HG03139 (cell line): ENCODE data around the gene AQR.
"Not testable (repeated sequence)": the region's sequence is repeated elsewhere in the genome, so short reads cannot be mapped to it uniquely, and the experiment has no call there.

Experiments used
- ATAC-seq: cut with Tn5 transposase; IDR thresholded peaks from one replicate; pipeline ENCODE4 v1.9.1; 2021; ENCODE audit not compliant: unreplicated experiment

Gene AQR

DNA sequence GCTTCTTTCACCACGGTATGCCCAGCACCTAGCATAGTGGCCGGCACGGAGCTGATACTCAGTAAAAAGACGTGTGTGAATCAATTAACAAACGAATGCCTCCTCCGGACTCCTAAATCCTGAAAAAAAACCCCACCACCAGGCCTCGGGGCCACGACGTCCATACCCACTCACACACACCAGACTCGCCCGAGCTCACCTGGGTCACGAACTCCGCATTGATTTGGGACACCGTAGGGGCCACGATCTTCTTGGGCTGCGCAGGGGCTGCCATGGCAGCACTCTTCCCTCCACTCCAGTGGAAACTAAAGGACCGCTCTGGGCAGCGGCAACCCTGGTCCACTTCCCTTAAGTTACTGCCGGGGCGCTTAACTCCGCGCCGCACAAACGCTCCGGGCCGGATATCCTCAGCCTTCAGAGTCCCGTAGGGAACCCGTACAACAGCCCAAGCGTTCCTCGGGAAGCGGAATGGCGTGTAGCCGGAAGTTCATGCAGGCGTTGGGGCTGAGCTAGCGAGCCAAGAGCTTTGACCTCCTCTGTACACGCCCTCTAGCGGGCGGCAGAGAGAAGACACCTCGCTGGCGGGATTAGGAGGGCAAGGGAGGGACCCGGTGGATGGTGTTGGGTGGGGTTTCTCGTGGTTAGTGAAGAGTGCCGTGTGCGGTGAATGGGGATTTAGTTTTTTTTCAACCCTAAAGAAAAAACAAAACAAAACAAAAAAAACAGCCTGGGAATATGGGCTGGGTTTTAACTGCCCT is at the start of gene AQR:
AQR (minus strand) TSS at position 403 of the 758 bp plus-strand sequence; CDS start at position 274, 129 bp downstream.
- ATAC-seq = peak; percentile 93

DNA sequence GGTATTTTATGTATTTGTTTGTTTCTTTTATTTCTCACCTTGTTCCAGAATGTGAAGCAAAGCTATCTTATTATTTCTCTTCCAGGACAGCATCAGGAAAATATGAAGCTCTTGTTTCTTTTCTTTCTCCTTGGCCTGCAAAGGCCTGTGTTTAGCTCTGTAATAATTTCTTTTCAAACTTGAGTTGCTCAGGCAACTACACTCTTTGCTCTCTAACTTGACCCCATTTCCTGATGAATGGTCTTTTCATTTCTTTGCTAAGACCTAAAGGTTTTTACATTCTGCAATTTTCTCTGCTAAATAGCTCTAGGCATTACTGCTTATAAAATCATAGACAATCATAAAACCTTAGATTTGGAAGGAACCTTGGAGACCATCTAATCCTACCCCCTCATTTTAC is 44.7 kb upstream of the AQR start:
- no peak for ATAC-seq

DNA sequence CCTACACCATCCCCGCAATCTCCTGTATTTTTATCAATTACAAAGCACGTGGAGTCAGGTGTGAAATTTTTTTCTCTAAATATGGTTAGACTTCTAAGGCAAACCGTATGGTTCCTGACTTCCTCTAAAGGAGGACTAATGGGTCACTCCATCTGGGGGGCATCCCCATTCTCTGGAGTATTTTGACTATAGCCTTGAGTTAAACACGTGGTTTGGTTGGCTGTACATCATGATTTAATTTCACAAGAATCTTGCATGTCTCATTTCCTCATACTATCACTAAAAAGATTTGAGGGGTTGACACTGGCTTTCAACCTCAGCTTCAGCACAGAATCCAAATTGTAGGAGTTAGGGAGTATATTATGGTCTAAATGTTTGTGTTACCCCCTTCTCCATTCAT is 43.8 kb upstream of the AQR start:
- ATAC-seq = no peak

DNA sequence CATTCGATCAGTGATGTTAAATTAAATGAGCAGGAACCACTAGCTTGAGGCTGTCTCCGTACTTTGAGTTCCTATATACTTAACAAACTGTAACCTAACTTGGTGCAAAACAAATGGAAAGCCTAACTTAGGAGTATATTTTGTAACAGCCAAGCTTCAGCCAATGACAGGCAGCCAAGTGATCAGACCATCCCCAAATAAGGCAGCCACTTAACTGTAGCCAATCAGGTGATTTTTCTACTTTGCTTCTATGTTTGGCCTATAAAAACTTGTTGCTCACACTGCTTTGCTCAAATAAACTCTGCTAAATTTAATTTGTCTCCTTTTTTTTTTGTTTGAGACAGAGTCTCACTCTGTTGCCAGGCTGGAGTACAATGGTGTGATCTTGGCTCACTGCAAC is 37.9 kb upstream of the AQR start:
- no peak for ATAC-seq

DNA sequence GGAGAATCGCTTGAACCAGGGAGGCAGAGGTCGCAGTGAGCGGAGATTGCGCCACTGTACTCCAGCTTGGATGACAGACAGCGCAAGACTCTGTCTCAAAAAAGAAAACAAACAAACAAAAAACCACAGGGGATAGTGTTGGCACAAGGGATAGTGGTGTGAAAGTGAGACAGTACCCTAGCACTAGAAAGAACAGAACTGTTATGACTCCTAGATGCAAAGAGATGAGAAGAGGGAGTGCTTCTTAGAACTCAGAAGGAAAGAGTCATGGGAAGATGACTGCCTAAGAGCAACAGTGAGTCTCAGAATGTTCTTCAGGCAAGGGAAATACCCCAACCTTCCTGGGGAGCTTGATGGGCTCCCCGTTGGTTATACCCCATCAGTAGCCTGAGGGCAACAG is 36.4 kb upstream of the AQR start:
- ATAC-seq = no peak

DNA sequence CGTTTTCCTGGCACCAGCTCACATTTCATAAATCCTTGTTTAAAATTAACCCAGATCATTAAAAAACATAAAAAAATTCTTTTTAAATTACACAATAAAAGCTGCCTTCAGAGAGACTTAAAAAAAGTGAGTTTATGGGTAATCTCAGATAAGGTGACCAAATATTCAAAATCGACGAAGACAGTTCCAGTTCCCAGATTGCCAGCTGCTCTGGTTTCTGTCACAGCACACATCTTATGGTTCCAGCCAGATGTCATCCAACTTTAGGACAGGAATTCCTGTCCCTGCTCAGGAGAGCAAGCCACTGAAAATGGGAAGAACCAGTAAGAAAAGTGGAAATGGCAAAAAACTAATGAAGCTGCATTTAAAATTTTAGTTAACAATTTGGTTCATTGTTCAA is 34.4 kb upstream of the AQR start:
- ATAC-seq = no peak

DNA sequence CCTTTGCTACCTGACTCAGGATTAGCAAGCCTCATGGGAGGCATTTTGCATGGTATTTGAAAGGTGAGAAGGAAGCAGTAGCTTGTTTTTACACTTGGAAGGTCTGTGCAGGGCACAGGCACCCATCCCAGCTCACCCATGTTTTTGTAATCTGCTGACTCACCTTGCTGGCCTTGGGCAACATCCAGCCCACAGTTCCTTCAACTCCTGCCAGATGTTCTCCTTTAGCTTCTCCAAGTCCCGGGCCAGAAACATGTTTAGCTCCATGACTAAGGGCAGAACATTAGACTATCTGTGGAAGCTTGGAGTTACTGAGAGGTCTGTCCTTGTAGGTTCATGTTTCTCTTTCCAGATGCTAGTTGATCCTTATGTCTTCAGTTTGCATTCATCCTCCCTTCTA is 31.0 kb upstream of the AQR start:
- no peak for ATAC-seq

DNA sequence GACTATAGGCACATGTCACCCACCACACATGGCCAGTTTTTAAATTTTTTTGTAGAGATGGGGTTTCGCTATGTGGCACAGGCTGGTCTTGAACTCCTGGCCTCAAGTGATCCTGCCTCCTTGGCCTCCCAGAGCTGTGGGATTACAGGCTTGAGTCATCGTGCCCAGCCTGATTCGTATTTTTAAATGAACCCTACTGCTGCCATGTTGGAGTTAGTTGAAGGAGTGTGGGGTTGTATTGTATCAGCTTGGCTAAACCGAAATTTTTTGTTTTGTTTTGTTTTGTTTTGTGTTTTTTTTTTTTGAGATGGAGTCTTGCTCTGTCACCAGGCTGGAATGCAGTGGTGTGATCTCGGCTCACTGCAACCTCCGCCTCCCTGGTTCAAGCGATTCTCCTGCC is 30.4 kb upstream of the AQR start:
- no peak for ATAC-seq

DNA sequence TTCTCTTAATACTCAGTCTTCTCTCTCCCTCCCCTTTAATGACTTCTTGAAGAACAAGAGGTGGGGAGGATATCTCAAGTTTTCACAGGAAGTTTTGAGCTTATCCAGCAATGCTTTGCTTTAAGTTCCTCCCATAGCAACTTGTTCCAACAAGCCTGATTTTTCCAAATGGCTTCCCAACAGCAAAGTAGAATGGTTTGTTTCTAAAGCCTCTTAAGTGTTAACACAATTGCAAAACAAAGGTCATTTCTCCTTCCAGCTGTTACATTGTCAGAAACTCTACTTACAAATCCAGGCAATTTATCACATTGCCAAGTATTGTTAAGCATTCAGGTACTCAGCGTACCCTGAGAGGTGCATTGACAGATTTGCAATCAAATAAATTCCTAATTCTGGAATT is 25.4 kb upstream of the AQR start:
- ATAC-seq = no peak

DNA sequence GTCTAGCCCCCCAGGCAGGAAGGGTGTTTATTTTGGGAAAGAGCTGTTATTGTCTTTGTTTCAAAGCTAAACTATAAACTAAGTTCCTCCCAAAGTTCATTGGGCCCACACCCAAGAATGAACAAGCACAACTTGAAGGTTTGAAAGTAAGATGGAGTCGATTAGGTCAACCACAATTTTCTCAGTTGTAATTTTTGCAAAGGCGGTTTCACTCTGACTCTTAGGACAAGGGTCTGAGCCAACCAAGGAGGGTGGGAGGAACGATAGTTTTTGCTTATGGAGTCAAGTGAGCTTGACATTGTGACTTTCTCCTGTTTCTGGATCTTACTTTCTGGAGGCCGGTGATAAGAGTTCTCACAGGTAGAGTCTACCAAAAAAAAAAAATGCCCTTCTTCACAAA is 24.3 kb upstream of the AQR start:
- peak; percentile 92 for ATAC-seq

DNA sequence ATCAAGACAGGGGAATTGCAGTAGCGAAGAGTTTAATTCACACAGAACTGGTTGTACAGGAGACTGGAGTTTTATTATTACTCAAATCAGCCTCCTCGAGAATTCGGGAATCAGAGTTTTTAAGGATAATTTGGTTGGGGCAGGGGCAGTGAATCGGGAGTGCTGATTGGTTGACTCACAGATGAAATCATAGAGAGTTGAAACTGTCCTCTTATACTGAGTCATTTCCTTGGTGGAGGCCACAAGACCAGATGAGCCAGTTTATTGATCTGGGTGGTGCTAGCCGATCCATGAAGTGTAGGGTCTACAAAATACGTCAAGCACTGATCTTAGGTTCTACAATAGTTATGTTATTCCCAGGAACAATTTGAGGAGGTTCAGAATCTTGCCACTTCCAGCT is 23.9 kb upstream of the AQR start:
- no peak for ATAC-seq

DNA sequence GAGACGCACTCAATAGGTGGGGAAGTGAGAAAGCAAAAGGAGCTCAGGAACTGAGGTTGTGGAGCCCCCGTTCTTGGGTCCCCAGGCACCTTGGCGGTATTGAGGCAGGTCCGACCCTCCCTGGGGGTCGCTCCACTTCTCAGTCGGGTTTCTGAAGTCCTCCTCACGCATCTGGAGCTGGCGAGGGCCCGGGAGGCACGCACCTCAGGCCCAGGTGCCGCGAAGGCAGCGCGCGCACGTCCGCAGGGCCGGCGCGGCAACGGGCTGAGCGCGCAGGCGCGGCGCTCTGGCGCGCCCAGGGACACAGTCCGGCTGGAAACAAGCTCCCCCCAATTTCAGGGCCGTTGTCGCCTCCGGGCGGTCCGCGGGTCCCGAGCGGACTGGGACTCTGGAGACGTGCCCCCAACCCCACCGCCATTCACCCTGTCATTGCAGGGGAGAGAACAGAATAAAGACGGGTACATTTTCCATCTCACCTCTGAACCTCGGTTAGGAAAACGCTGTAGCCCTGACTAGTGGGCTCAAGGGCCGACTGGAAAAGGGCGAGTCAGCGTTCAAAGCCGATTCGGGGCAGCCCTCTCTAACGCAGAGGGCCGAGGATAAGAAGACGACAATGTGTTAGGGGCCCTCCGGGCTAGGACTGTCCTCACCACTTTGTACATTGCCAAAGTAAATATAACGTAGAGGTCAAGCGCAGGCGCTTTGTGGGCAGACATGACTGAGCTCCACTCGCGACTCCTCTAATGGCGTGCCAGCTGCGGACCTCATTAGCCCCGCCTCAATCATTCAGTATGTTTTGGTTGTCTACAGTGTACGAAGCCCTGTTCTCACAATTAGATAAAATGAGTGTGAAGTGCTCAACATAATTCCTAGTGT is 18.7 kb upstream of the AQR start, which contains the start of gene ZNF770:
ZNF770 (minus strand) TSS at position 261 of the 876 bp plus-strand sequence. CDS start 4,853 bp downstream, outside the sequence.
- peak; percentile 70 for ATAC-seq

DNA sequence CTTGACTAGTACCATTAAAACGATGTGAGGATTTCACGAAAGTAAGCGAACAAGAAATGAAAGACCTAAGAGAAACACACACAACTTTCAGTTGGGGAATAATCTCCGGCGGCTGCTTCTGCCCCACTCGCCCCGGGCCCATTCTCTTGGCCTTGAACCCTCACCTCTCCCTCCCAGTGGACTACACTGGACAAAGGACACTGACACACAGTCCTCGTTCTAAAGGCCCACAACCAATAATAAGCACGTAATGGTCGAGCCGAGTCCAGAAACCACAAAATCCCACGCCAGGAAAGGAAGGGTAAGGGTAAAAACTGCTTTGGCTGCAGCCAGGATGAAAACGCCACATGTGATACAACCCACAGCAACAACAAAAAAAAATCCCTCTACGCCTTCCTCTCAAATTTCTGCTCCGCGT is 18.1 kb upstream of the AQR start:
- no peak for ATAC-seq

DNA sequence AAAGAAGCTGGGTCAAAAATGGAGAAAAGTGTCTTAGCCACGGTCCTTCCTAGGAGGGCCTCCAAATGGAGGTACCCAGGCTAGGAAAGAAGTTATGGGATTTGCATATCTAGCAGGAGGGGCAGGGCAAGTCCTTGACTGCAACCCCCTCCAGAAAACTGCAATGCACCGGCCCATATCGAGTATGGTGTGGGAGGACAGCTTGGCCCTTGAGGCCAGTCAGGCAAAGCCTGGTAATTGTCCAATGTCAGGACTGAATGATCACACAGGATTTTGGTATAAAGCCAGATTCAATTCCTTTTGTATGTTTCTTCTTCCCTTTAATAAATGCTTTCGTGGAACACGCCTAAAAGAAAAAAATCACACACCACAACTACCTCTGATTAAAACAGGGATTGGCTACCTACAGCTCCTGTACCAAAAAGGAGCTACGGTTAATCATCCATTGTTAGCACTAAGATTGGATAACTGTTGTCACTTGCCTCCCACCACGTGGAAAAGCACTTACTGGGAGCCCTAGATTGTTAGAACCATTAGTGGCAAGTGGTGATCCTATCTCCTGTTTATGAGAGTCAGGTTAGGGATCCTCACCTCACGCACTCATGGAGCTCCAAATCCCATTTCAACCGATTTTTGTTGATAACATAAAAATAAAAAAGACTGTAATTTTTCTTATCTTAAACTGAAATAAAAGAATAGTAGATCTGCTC is 17.4 kb upstream of the AQR start:
- ATAC-seq = no peak

DNA sequence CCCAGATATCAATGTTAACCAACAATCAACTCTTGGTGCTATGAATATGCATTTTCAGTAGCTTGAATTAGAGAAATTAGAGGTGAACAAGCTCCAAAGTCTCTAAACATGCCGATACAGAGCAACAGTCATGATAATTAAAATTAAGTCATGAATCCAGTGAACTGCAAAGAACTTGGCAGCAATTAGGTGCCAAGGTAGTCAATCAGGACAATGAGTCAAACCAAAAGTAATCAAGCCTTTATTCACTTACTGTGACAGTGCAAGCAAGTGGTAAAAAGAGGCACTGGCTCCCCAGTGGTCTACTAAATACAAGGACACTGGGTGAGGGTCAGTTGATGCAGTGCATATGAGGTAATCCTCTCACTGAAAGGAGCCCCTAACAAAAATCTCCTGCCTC is 16.8 kb upstream of the AQR start:
- ATAC-seq = no peak

DNA sequence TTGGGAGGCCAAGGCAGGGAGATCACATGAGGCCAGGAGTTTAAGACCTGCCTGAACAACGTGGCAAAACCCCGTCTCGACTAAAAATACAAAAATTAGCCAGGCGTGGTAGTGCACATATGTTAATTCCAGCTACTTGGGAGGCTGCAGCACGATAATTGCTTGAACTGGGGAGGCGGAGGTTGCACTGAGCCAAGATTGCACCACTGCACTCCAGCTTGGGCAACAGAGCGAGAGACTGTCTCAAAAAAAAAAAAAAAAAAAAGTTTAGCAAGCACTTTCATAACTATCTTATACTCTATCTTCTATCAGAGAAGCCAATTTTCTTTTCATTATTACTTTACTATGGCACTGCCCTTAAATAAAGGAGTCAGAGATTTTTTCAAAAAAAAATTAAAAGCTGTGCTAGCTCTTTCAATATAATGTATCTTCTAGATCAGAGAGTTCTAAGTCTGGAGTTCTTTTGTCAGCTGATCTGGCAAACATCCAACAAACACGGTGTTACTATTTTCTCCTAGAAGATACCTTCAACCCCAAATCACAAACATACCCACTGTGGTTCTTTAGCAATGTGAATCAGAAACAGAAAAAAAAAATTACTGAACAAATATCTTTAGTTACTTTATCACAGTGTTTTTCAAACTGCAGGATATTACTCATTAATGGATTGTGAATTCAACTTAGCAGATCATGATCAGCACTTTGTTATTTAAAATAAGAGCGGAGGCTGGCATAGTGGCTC is 15.5 kb upstream of the AQR start:
- ATAC-seq = no peak

DNA sequence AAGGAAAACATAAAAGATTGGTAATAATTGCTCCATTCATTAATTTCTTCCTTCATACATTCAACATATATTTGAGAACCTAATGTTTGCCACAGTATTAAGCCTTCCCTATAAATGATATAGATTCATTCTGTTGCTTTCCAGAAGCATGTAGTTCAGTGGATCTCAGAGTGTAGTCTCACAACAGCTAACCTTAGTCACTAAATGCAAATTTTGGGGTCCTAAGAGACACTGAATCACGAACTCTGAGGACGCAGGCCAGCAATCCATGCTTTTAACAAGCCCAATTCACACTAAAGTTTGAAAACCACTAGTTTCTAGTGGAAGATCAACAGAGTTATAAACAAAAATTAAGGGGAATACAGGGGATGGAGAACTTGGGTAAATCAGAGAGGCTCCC is 7.2 kb upstream of the AQR start:
- no peak for ATAC-seq

DNA sequence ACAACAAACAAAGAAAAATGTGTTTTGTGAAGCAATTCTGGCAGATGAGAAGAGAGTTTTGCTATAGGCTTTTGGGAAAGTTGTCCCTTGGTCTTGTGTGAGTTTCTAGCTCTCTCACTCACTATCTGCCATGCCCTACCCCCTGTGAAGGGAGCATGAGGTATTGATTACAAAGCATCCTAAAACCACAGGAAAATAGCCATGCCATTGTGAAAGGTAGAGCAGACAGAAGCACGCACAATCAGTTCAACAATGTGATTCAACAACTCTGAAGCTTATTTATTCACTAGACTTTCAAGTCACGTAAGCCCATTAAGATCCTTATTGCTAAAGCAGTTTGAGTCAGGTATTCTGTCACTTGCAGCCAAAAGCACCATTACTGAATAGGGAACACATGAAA is 6.5 kb upstream of the AQR start:
- ATAC-seq = no peak

DNA sequence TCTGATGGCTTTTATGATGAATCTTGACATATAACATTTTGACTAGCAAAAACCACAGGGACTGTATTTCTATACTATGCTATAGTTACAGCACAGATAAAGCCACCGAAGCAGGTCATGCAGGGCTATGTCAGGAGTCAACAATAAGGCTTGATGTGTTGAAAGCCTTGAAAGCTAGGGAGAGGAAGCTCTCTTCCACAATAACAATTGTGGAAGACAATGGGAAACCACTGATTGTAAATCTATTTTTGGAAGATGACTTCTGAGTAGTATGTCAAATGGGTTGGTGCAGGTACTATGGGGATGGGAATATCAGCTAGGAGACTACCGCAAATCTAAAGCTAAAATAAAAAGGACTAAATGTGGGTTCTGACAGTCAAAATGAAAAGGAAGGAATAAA is 4.0 kb upstream of the AQR start:
- ATAC-seq = no peak

DNA sequence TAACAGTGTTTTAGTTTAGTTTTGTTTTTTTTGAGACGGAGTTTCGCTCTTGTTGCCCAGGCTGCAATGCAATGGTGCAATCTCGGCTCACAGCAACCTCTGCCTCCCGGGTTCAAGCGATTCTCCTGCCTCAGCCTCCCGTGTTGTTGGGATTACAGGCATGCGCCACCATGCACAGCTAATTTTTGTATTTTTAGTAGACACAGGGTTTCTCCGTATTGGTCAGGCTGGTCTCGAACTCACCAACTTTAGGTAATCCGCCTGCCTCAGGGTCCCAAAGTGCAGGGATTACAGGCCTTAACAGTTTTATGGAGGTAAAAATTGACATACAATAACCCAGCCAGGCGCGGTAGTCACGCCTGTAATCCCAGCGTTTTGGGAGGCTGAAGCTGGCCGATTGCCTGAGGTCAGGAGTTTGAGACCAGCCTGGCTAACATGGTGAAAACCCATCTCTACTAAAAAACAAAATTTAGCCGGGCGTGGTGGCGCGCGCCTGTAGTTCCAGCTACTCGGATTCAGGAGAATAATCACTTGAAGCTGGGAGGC is 629 bp upstream of the AQR start:
- not testable (repeated sequence) for ATAC-seq

DNA sequence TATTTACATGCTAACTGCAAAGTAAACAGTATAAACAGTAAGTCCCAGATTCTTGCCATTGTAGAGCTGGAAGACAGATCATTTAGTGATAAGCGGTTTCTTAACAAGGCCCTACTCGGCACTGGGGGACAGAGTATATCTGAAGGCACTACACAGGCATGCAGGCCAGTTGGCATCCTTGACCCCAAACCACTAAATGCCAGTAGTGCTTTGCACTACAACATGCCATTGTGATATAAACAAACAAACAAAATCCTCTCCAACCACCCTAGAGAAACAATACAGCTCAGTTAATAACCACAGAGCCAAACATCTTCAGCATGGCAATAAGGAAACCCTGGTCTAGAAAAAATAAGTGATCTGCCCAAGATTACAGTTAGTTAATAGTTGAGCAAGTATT is 5.3 kb downstream of the AQR start:
- ATAC-seq = no peak
